ENCODE data around the gene MCF2L. TPM values are rescaled to one million over a fixed set of nuclear protein-coding genes. Genes with fewer than 3 reads are reported as not detected.

MCF2L gene
- 0.13 and 0.36 TPM in 2 replicates for total RNA-seq

GRCh38 chr13:112968910-112969691 lies at the start of gene MCF2L:
TSS of gene MCF2L (plus strand) at chr13:112969214. CDS start at chr13:112969380, 166 bp downstream.

GRCh38 chr13:113105032-113105920 lies 136.3 kb downstream of the MCF2L start, which contains the start of gene F7:
TSS of gene F7 (plus strand) at chr13:113105791. CDS start at chr13:113105842, 51 bp downstream.

GRCh38 chr13:113122550-113123225 lies 153.7 kb downstream of the MCF2L start, which contains the start of gene F10:
TSS of gene F10 (plus strand) at chr13:113122799. CDS start at chr13:113122856, 57 bp downstream.

Other genes starting within 250 kb of the MCF2L start
- 0.13 TPM in 1 of 2 replicates, not detected in the other for gene F7, start 136.6 kb downstream of the MCF2L start, total RNA-seq
- 11.8 and 25.5 TPM in 2 replicates for gene F10, start 153.6 kb downstream of the MCF2L start, total RNA-seq
- not detected in 2 replicates for gene PROZ, start 189.4 kb downstream of the MCF2L start, total RNA-seq
- 69.3 and 77.4 TPM in 2 replicates for gene PCID2, start 239.5 kb downstream of the MCF2L start, total RNA-seq
- 116 and 140 TPM in 2 replicates for gene CUL4A, start 240.4 kb downstream of the MCF2L start, total RNA-seq

Data from smooth muscle cell of the pulmonary artery (primary cell).